Measurements from ENCODE around the gene TP53BP2.
"Not testable (repeated sequence)": the region's sequence is repeated elsewhere in the genome, so short reads cannot be mapped to it uniquely, and the experiment has no call there.

TP53BP2 gene

GRCh38 chr1:223761411-223761810, 84.3 kb downstream of the TP53BP2 start:
- DNase-seq = no peak

GRCh38 chr1:223760833-223761232, 84.9 kb downstream of the TP53BP2 start:
- no peak for DNase-seq

- DNase-seq = no peak
These were observed 86.5 kb downstream of the TP53BP2 start for GRCh38 chr1:223759273-223759672.

GRCh38 chr1:223758734-223759133, 87.0 kb downstream of the TP53BP2 start:
- DNase-seq = no peak

GRCh38 chr1:223756806-223757700, 88.7 kb downstream of the TP53BP2 start:
- no peak for DNase-seq

- DNase-seq = no peak
These were observed 89.6 kb downstream of the TP53BP2 start for GRCh38 chr1:223755992-223756775.

GRCh38 chr1:223755432-223755792, 90.3 kb downstream of the TP53BP2 start:
- DNase-seq = no peak

GRCh38 chr1:223754681-223755431, 90.9 kb downstream of the TP53BP2 start:
- no peak for DNase-seq

- no peak for DNase-seq
These were observed 92.8 kb downstream of the TP53BP2 start for GRCh38 chr1:223752721-223753515.

GRCh38 chr1:223751696-223752095, 94.1 kb downstream of the TP53BP2 start:
- DNase-seq = no peak

- DNase-seq = no peak
These were observed 94.8 kb downstream of the TP53BP2 start for GRCh38 chr1:223750730-223751570.

- no peak for DNase-seq
These were observed 96.7 kb downstream of the TP53BP2 start for GRCh38 chr1:223748773-223749733.

- no peak for DNase-seq
These were observed 97.4 kb downstream of the TP53BP2 start for GRCh38 chr1:223748405-223748772.

- DNase-seq = no peak
These were observed 97.9 kb downstream of the TP53BP2 start for GRCh38 chr1:223747838-223748335.

GRCh38 chr1:223745731-223746130, 100.0 kb downstream of the TP53BP2 start:
- DNase-seq = no peak

- DNase-seq = no peak
These were observed 102.8 kb downstream of the TP53BP2 start for GRCh38 chr1:223742856-223743517.

- DNase-seq = no peak
These were observed 103.9 kb downstream of the TP53BP2 start for GRCh38 chr1:223741861-223742260.

GRCh38 chr1:223740038-223740736, 105.6 kb downstream of the TP53BP2 start:
- DNase-seq = not testable (repeated sequence)
